HEK293T (cell line): ENCODE measurements around the gene SRPX2.
"Not testable (repeated sequence)": the region's sequence is repeated elsewhere in the genome, so short reads cannot be mapped to it uniquely, and the experiment has no call there.

Experiments
- CTCF ChIA-PET: fragments of 350-600 bp; formaldehyde crosslinking; extraction: SDS; loops from one replicate; lab custom pipeline; 2021; ENCODE audit warnings: antibody characterized with exemption, inconsistent platforms; lab: Yijun Ruan, JAX
- POLR2A ChIA-PET: fragments of 350-600 bp; formaldehyde crosslinking; extraction: SDS; loops from one replicate; lab custom pipeline; 2020; ENCODE audit warnings: antibody characterized with exemption, inconsistent platforms; lab: Yijun Ruan, JAX
- DNase-seq: peaks from one replicate; pipeline ENCODE4 v3.0.0; 2012; ENCODE audit warnings: mixed read lengths; ENCODE audit errors: extremely low spot score
- ARNT ChIP-seq: fragments of 450-650 bp; IDR thresholded peaks from 2 replicates; pipeline ENCODE4 v1.6.1; 2017; ENCODE audit warnings: mild to moderate bottlenecking
- BHLHE40 ChIP-seq: fragments of 450-650 bp; IDR thresholded peaks from 2 replicates; pipeline ENCODE4 v1.6.1; 2016; ENCODE audit warnings: mild to moderate bottlenecking, moderate library complexity, borderline replicate concordance
- CTBP1 ChIP-seq: fragments of 450-650 bp; IDR thresholded peaks from 2 replicates; pipeline ENCODE4 v1.6.1; 2016; ENCODE audit warnings: borderline replicate concordance
- ELF4 ChIP-seq: fragments of 450-650 bp; IDR thresholded peaks from 2 replicates; pipeline ENCODE4 v1.6.1; 2017; ENCODE audit warnings: antibody characterized with exemption
- FOXA1 ChIP-seq: fragments of 450-650 bp; IDR thresholded peaks from 2 replicates; pipeline ENCODE4 v1.6.1; 2016; ENCODE audit warnings: mild to moderate bottlenecking
- FOXK2 ChIP-seq: fragments of 450-650 bp; IDR thresholded peaks from 2 replicates; pipeline ENCODE4 v1.6.1; 2016; ENCODE audit warnings: mild to moderate bottlenecking
- FOXM1 ChIP-seq: fragments of 450-650 bp; IDR thresholded peaks from 2 replicates; pipeline ENCODE4 v1.6.1; 2017; ENCODE audit warnings: mild to moderate bottlenecking, borderline replicate concordance
- HDGF ChIP-seq: fragments of 450-650 bp; IDR thresholded peaks from 2 replicates; pipeline ENCODE4 v1.6.1; 2017; ENCODE audit warnings: antibody characterized with exemption, borderline replicate concordance
- L3MBTL2 ChIP-seq: fragments of 450-650 bp; conservative IDR thresholded peaks from 2 replicates; pipeline ENCODE4 v1.6.1; 2016; ENCODE audit warnings: mild to moderate bottlenecking
- LEF1 ChIP-seq: fragments of 450-650 bp; IDR thresholded peaks from 2 replicates; pipeline ENCODE4 v1.6.1; 2017; ENCODE audit warnings: mild to moderate bottlenecking, borderline replicate concordance
- NFRKB ChIP-seq: fragments of 450-650 bp; IDR thresholded peaks from 2 replicates; pipeline ENCODE4 v1.6.1; 2016; ENCODE audit warnings: mild to moderate bottlenecking, moderate library complexity
- PKNOX1 ChIP-seq: fragments of 450-650 bp; IDR thresholded peaks from 2 replicates; pipeline ENCODE4 v1.6.1; 2016
- SP1 ChIP-seq: fragments of 450-650 bp; IDR thresholded peaks from 2 replicates; pipeline ENCODE4 v1.6.1; 2017
- SUZ12 ChIP-seq: fragments of 450-650 bp; IDR thresholded peaks from 2 replicates; pipeline ENCODE4 v1.6.1; 2016; ENCODE audit warnings: mild to moderate bottlenecking
- TARDBP ChIP-seq: fragments of 450-650 bp; IDR thresholded peaks from 2 replicates; pipeline ENCODE4 v1.6.1; 2016
- ZNF384 ChIP-seq: fragments of 450-650 bp; IDR thresholded peaks from 2 replicates; pipeline ENCODE4 v1.6.1; 2016

Gene SRPX2

GRCh38 chrX:100719139-100719538 is 75.1 kb downstream of the SRPX2 start:
- POLR2A ChIA-PET, result interaction anchor here (1.3 kb wide), 1 partner anchor 8 kb away, joined by 4 read pairs; no protein-coding TSS in a partner anchor
- no peak for TF ChIP-seq FOXA1
- no peak for TF ChIP-seq L3MBTL2
- TF ChIP-seq SP1, result no peak
- TF ChIP-seq NFRKB, result no peak
- no peak for TF ChIP-seq LEF1
- no peak for TF ChIP-seq SUZ12
- TF ChIP-seq FOXM1, result no peak
- TF ChIP-seq FOXK2, result no peak
- no peak for TF ChIP-seq HDGF
- TF ChIP-seq CTBP1, result no peak
- no peak for TF ChIP-seq TARDBP
- TF ChIP-seq PKNOX1, result no peak
- no peak for TF ChIP-seq ELF4
- TF ChIP-seq ZNF384, result no peak
- TF ChIP-seq ARNT, result no peak
- TF ChIP-seq BHLHE40, result no peak

GRCh38 chrX:100720301-100720700 is 76.3 kb downstream of the SRPX2 start:
- CTCF ChIA-PET, result interaction anchor here (1.3 to 3.5 kb wide), 2 partner anchors 11 to 48 kb away, joined by 7 to 11 read pairs; partner anchors contain the start of gene SYTL4
- POLR2A ChIA-PET, result no interaction called here

More at GRCh38 chrX:100719139-100719538, 75.1 kb downstream of the SRPX2 start:
- CTCF ChIA-PET, result interaction anchor here (2.2 to 3.5 kb wide), 2 partner anchors 12 to 49 kb away, joined by 5 to 11 read pairs; partner anchors contain the start of gene SYTL4
- no peak for DNase-seq

GRCh38 chrX:100721328-100721727 is 77.3 kb downstream of the SRPX2 start:
- POLR2A ChIA-PET, result interaction anchor here (1.9 kb wide), 1 partner anchor 10 kb away, joined by 5 read pairs; no protein-coding TSS in a partner anchor
- CTCF ChIA-PET, result interaction anchor here (0.7 kb wide), 1 partner anchor 25 kb away, joined by 3 read pairs; no protein-coding TSS in a partner anchor
- no peak for TF ChIP-seq HDGF
- TF ChIP-seq LEF1, result no peak
- TF ChIP-seq ZNF384, result no peak
- no peak for TF ChIP-seq TARDBP
- no peak for TF ChIP-seq FOXK2
- no peak for TF ChIP-seq SP1
- no peak for TF ChIP-seq FOXM1
- no peak for TF ChIP-seq ELF4
- TF ChIP-seq SUZ12, result no peak
- no peak for TF ChIP-seq FOXA1
- TF ChIP-seq PKNOX1, result no peak
- no peak for DNase-seq

More at GRCh38 chrX:100720301-100720700, 76.3 kb downstream of the SRPX2 start:
- TF ChIP-seq PKNOX1 (no peak), BHLHE40 (no peak), L3MBTL2 (no peak), ARNT (no peak), ZNF384 (no peak), SUZ12 (no peak), FOXK2 (no peak), NFRKB (no peak), FOXM1 (no peak), ELF4 (no peak), CTBP1 (no peak)
- DNase-seq, result no peak

DNA sequence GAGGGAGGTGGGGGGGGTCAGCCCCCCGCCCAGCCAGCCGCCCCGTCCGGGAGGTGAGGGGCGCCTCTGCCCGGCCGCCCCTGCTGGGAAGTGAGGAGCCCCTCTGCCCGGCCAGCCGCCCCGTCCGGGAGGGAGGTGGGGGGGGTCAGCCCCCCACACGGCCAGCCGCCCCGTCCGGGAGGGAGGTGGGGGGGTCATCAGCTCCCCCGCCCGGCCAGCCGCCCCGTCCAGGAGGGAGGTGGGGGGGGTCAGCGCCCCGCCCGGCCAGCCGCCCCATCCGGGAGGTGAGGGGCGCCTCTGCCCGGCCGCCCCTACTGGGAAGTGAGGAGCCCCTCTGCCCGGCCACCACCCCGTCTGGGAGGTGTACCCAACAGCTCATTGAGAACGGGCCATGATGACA is 80.0 kb downstream of the SRPX2 start:
- DNase-seq, CTCF ChIA-PET, POLR2A ChIA-PET: not testable (repeated sequence)
